ENCODE results near the gene NDUFA1. TPM values are rescaled to one million over a fixed set of nuclear protein-coding genes. Genes with fewer than 3 reads are reported as not detected.
"Not testable (repeated sequence)": the region's sequence is repeated elsewhere in the genome, so short reads cannot be mapped to it uniquely, and the experiment has no call there.

Gene NDUFA1
- total RNA-seq, 2 experiments from 2014 or later, result 64.9 to 104 TPM

DNA sequence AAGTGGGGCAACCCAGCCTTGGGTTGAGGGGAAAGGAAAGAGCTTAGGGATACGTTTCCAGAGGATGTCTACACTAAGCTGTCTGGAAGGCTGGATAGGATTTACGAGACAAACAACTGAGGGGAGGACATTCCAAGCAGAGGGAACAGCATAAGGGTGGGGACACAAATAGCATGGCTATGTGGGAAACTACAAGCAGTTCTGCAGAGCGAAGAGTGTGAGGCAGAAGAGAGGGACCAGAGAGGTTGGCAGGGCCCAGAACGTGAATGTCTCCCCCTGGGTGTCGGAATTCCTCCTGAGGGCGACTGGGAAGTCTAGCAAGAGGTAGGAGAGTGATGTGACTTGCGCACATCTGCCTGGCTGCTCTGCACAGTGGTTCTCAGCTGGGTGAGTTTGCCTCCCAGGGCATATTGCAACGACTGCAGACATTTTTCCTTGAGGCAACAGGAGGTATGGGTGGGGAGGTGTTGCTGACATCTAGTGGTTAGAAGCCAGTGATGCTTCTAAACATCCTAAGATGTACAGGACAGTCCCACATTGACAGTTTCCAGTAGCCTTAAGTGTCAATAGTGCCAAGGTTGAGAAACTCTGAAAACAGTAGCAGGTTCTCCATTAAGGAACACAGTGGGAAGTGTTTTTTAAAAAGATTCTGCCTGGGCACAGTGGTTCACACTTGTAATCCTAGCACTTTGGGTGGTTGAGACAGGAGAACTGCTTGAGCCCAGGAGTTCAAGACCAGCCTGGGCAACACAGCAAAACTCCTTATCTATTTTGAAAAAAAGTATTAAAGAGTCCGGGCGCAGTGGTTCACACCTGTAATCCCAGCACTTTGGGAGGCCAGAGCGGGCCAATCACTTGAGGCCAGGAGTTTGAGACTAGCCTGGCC is 9.2 kb downstream of the NDUFA1 start:
- H3K27ac Mint-ChIP-seq, result peak overlapping the region; percentile 65

GRCh38 chrX:119885554-119886428 is 14.2 kb downstream of the NDUFA1 start:
- Mint-ChIP-seq H3K4me1 (peaks cover 16% of the 10 kb centered on the region), H3K27me3 (no peaks in the 10 kb centered on the region), H3K4me3 (peak overlapping the region; percentile 38), H3K36me3 (ENCODE audit: low read depth) (no peaks in the 10 kb centered on the region), H3K27ac (peak overlapping the region; percentile 79), H3K9me3 (no peaks in the 10 kb centered on the region)
- CTCF ChIA-PET, result no interaction called here
- DNase-seq, result peak; percentile 34
- POLR2A ChIA-PET, result no interaction called here

More for the DNA sequence above, 9.2 kb downstream of the NDUFA1 start:
- Mint-ChIP-seq H3K4me3 (no peak overlapping the region), H3K27me3 (no peaks in the 10 kb centered on the region), H3K36me3 (ENCODE audit: low read depth) (peaks cover 9% of the 10 kb centered on the region), H3K9me3 (no peaks in the 10 kb centered on the region), H3K4me1 (peaks cover 21% of the 10 kb centered on the region)
- DNase-seq, result peak; percentile 43
- ChIA-PET POLR2A (no interaction called here), CTCF (interaction anchor here (1.0 to 1.4 kb wide), 2 partner anchors 14 to 96 kb away, joined by 3 read pairs; no protein-coding TSS in a partner anchor)

DNA sequence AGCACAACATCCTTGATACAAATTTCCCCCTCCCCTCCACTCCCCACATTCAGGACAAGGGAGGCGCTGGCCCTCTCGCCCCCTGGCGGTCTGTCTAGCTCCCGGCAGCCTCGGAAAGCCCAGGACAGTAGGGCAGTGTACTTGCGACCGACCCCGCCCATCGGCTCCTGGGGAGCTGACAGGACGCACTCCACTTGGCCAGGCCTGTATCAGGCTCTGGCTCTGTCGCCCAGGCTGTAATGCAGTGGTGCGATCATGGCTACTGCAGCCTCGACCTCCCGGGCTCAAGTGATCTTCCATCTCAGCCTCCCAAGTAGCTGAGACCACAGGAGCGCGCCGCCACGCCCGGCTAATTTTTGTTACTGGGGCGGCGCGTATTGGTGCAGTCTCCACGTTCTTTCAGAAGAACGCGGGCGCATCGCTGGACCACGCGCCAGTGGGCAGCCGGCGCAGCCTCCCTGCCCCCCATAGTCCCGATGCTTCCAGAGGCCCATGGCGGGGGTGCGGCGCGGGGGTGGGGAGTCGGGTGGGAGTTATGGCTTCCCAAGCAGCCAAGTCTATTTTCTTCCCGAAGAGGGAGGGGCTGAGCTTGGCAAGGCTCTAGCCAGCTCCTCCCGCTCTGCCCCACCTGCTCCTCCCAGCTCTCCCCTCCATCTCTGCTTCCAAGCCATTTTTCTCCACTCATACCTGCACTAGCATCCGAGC is 16.2 kb downstream of the NDUFA1 start:
- H3K36me3 Mint-ChIP-seq (ENCODE audit: low read depth), result no peaks in the 10 kb centered on the region

DNA sequence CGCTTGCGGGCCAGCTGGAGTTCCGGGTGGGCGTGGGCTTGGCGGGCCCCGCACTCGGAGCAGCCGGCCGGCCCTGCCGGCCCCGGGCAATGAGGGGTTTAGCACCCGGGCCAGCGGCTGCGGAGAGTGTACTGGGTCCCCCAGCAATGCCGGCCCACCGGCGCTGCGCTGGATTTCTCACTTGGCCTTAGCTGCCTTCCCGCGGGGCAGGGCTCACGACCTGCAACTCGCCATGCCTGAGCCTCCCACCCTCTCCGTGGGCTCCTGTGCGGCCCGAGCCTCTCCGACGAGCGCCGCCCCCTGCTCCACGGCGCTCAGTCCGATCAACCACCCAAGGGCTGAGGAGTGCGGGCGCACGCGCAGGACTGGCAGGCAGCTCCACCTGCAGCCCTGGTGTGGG is 19.0 kb downstream of the NDUFA1 start:
- H3K36me3 Mint-ChIP-seq (ENCODE audit: low read depth); CTCF ChIA-PET; H3K27ac Mint-ChIP-seq; H3K27me3 Mint-ChIP-seq; DNase-seq; POLR2A ChIA-PET; H3K9me3 Mint-ChIP-seq; H3K4me3 Mint-ChIP-seq: not testable (repeated sequence)
- H3K4me1 Mint-ChIP-seq, result peaks cover 13% of the 10 kb centered on the region

More for the DNA sequence above, 16.2 kb downstream of the NDUFA1 start:
- Mint-ChIP-seq H3K27me3 (peaks cover 5% of the 10 kb centered on the region), H3K4me1 (peaks cover 14% of the 10 kb centered on the region), H3K9me3 (no peaks in the 10 kb centered on the region), H3K27ac (no peak overlapping the region), H3K4me3 (peak overlapping the region; percentile 32)
- CTCF ChIA-PET, result interaction anchor here (0.6 to 1.2 kb wide), 8 partner anchors 9 to 385 kb away, joined by 3 to 6 read pairs (median 3); no protein-coding TSS in a partner anchor
- DNase-seq, result peak; percentile 42
- POLR2A ChIA-PET, result no interaction called here

DNA sequence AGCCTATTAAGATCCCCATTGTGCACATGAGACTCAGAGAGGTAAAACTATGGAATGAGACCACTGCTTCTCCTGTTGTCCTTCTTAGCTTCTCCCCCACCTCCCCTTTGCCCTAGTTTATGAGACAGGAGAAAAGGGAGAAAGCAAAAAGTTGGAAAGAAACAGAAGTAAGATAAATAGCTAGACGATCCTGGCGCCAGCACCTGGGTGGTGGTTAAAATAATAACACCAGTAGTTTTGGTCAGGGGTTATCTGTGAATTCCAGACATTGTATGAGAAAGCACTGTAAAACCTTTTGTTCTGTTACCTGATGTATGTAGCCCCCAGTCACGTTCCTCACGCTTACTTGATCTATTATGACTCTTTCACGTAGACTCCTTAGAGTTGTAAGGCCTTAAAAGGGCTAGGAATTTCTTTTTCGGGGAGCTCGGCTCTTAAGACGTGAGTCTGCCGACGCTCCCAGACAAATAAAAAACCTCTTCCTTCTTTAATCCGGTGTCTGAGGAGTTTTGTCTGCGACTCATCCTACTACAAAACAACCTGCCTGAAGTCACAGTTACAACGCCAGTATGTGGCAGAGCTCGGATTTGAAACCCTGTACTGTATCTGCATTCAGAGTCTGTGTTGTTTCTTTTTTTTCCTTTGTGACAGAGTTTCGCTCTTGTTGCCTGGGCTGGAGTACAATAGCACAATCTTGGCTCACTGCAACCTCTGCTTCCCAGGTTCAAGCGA is 20.5 kb downstream of the NDUFA1 start:
- H3K27ac Mint-ChIP-seq; H3K36me3 Mint-ChIP-seq (ENCODE audit: low read depth); H3K4me3 Mint-ChIP-seq; H3K9me3 Mint-ChIP-seq; POLR2A ChIA-PET; H3K4me1 Mint-ChIP-seq; DNase-seq; H3K27me3 Mint-ChIP-seq: not testable (repeated sequence)
- CTCF ChIA-PET, result interaction anchor here (0.6 kb wide), 1 partner anchor 404 kb away, joined by 4 read pairs; no protein-coding TSS in a partner anchor

DNA sequence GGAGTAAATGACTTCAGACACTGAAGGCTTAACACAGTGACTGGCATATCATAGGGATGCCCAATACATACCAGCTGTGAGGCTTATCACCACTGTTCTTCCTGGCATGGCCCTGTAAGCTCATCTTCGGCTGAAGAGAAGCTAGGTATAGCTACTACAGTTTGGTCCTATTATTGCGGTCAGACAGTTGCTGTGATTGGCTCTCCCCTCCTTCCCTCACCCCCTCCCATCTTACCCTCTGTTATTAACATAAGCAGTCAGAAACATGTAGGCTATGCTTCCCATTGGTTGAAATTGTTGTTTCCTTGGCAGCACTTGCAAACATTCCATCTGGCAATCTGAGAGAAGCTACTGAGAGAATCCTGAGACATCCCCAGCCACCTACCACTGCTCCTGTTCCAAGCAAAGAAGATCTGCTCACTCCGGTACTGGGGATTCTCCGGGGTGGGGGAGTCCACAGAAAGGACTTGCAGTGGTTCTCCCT is 24.3 kb downstream of the NDUFA1 start, which contains the start of gene AKAP14:
Gene AKAP14, plus strand, starts transcription at position 51 of the 484 bp plus-strand sequence. CDS start 7,331 bp downstream, outside the sequence.
- peaks cover 3% of the 10 kb centered on the region for H3K4me1 Mint-ChIP-seq
- no peaks in the 10 kb centered on the region for H3K9me3 Mint-ChIP-seq
- H3K27ac Mint-ChIP-seq, result no peak within 1 kb of the TSS
- POLR2A ChIA-PET, result no interaction called here
- DNase-seq, result no peak
- CTCF ChIA-PET, result interaction anchor here (0.6 kb wide), 2 partner anchors 18 to 45 kb away, joined by 4 to 5 read pairs; no protein-coding TSS in a partner anchor
- H3K27me3 Mint-ChIP-seq, result peaks cover 5% of the 10 kb centered on the region
- H3K4me3 Mint-ChIP-seq, result no peak within 1 kb of the TSS
- no peaks in the 10 kb centered on the region for H3K36me3 Mint-ChIP-seq (ENCODE audit: low read depth)

DNA sequence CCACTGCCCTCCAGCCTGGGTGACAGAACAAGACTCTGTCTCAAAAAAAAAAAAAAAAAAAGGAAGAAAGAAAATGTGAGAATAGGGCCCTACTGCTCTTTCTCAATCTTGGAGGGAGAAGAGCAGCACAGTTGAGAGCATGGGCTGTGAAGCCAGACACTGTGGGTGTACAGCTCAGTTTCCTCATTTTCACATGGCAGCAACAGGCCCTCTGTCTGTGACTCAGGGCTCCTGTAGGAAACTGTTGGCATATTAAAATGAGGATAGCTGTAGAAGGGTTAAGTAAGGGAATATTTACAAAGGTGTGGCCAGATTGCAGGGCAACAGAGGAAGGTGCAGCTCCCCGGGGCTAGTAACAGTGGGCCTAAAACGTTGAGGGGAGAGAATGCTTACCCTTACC is 27.5 kb downstream of the NDUFA1 start:
- Mint-ChIP-seq H3K27ac (no peak overlapping the region), H3K36me3 (ENCODE audit: low read depth) (no peaks in the 10 kb centered on the region), H3K9me3 (no peaks in the 10 kb centered on the region), H3K4me1 (peaks cover 4% of the 10 kb centered on the region), H3K4me3 (no peak overlapping the region), H3K27me3 (no peaks in the 10 kb centered on the region)
- ChIA-PET POLR2A (no interaction called here), CTCF (interaction anchor here (1.4 kb wide), 1 partner anchor 11 kb away, joined by 6 read pairs; no protein-coding TSS in a partner anchor)
- no peak for DNase-seq

- CTCF ChIA-PET, result interaction anchor here (1.2 kb wide), 1 partner anchor 20 kb away, joined by 3 read pairs; no protein-coding TSS in a partner anchor
- Mint-ChIP-seq H3K4me1 (peaks cover 4% of the 10 kb centered on the region), H3K9me3 (no peaks in the 10 kb centered on the region), H3K4me3 (no peak overlapping the region), H3K27ac (no peak overlapping the region), H3K27me3 (no peaks in the 10 kb centered on the region), H3K36me3 (ENCODE audit: low read depth) (no peaks in the 10 kb centered on the region)
- DNase-seq, result no peak
- POLR2A ChIA-PET, result no interaction called here
These were observed 29.3 kb downstream of the NDUFA1 start for GRCh38 chrX:119900976-119901375.

- Mint-ChIP-seq H3K27me3 (peaks cover 2% of the 10 kb centered on the region), H3K4me1 (no peaks in the 10 kb centered on the region), H3K27ac (no peak overlapping the region), H3K9me3 (no peaks in the 10 kb centered on the region), H3K36me3 (ENCODE audit: low read depth) (no peaks in the 10 kb centered on the region), H3K4me3 (no peak overlapping the region)
- DNase-seq, result no peak
- ChIA-PET CTCF (interaction anchor here (1.2 kb wide), 1 partner anchor 32 kb away, joined by 3 read pairs; no protein-coding TSS in a partner anchor), POLR2A (no interaction called here)
These were observed 44.7 kb downstream of the NDUFA1 start for GRCh38 chrX:119916310-119916709.

DNA sequence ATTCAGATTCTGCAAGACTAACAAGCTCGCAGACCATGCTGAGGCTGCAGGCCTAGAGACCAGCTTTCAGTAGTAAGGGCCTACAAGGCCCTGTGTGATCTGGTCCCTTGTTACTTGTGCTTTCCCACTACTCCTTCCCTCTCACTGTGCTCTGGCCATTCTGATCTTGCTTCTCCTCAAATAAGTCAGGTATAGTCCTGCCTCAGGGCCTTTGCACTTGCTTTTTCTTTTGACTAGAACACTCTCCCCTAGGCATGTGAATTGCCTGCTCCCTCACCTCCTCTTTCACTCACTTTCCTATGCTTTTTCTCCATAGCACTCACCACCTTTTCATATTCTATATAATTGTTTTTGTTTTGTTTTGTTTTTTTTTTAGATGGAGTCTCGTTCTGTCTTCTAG is 46.2 kb downstream of the NDUFA1 start:
- Mint-ChIP-seq H3K27ac (no peak overlapping the region), H3K9me3 (no peaks in the 10 kb centered on the region), H3K36me3 (ENCODE audit: low read depth) (no peaks in the 10 kb centered on the region), H3K27me3 (peaks cover 2% of the 10 kb centered on the region), H3K4me1 (no peaks in the 10 kb centered on the region), H3K4me3 (no peak overlapping the region)
- ChIA-PET CTCF (no interaction called here), POLR2A (no interaction called here)
- no peak for DNase-seq

DNA sequence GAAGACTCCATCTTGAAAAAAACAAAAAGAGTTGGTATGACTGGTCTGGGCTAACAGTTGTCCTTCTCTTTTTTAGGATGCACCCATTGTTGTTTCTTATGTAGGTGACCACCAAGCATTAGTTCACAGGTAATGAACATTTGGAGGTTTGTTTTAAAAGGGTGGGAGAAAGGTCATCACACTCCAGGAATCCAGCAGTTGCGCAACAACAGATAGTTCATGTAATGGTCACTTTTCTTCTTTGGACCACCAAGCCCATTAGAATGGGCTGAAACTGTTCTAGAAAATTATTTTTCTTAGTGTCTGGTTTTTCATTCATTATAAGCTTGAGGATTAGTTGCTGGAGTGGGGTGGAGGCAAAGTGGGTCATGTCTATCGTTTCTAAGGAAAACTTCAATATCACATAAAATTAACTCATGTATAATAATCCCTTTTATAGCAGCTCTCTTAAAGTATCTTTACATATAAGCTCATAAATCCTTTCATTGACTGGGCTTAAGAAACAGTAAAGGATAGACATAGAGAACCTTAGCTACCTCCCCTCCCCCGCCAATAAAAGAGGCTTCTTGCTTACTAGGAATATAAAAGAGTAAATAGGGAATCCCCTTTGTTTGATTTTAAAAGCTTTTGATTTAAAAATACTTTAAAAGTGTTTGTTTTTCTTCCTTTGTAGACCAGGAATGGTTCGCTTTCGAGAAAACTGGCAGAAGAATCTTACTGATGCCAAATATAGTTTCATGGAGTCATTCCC is 48.4 kb downstream of the NDUFA1 start:
- no peak for DNase-seq
- H3K4me3 Mint-ChIP-seq, result no peak overlapping the region
- peaks cover 2% of the 10 kb centered on the region for H3K27me3 Mint-ChIP-seq
- ChIA-PET CTCF (interaction anchor here (0.7 to 1.2 kb wide), 2 partner anchors 9 to 18 kb away, joined by 3 to 5 read pairs; no protein-coding TSS in a partner anchor), POLR2A (no interaction called here)
- no peaks in the 10 kb centered on the region for H3K4me1 Mint-ChIP-seq
- H3K27ac Mint-ChIP-seq, result no peak overlapping the region
- H3K9me3 Mint-ChIP-seq, result no peaks in the 10 kb centered on the region
- H3K36me3 Mint-ChIP-seq (ENCODE audit: low read depth), result peaks cover under 1% of the 10 kb centered on the region
